22Rv1 (cell line): ENCODE results near the gene UACA.

Source experiments
- ZFX ChIP-seq: fragments of 450-650 bp; IDR thresholded peaks from 2 replicates; pipeline ENCODE4 v1.6.1; 2017; ENCODE audit warnings: antibody characterized with exemption, borderline replicate concordance
- TF ChIP-seq, protein P1 (sequence below): fragments of 450-650 bp; IDR thresholded peaks from 2 replicates; pipeline ENCODE4 v1.5.1; 2017; ENCODE audit warnings: mild to moderate bottlenecking

DNA sequence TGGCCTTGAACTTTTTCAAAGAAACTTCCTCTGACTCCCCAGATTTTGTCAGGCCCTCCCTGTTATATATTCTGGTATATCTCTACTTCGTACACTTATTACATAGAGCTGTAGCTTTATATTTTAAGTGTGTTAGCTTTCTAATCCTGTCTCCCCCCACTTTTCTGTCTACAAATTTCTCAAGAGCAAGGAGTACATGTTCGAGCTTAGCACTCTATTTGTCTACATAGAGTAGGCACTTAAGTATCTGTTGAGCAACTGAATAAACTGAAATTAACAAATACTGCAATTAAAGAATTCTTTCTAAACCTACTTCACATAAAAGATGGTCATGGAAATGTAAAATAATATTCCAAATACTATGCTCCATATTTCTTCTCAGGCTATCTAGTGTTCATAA lies 39.4 kb downstream of the UACA start:
- TF ChIP-seq, protein P1, sequence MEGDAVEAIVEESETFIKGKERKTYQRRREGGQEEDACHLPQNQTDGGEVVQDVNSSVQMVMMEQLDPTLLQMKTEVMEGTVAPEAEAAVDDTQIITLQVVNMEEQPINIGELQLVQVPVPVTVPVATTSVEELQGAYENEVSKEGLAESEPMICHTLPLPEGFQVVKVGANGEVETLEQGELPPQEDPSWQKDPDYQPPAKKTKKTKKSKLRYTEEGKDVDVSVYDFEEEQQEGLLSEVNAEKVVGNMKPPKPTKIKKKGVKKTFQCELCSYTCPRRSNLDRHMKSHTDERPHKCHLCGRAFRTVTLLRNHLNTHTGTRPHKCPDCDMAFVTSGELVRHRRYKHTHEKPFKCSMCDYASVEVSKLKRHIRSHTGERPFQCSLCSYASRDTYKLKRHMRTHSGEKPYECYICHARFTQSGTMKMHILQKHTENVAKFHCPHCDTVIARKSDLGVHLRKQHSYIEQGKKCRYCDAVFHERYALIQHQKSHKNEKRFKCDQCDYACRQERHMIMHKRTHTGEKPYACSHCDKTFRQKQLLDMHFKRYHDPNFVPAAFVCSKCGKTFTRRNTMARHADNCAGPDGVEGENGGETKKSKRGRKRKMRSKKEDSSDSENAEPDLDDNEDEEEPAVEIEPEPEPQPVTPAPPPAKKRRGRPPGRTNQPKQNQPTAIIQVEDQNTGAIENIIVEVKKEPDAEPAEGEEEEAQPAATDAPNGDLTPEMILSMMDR: no peak
- no peak for TF ChIP-seq ZFX
